Peyer's patch (tissue), 4 donors: ENCODE measurements around the gene SIDT2.

Experiments used
- CTCF ChIP-seq, 6 experiments: fragments of 450-650 bp in 4 of 6; fragments of 200-600 bp in 2 of 6; sonication (generic) in 1 of 6; IDR thresholded peaks; one replicate each; pipeline ENCODE4 v1.5.1; 2017 to 2019; ENCODE audit warnings: antibody characterized with exemption in 6 of 6, mild to moderate bottlenecking in 3 of 6, moderate library complexity in 1 of 6
- POLR2A ChIP-seq, 2 donors: fragments of 450-650 bp; IDR thresholded peaks; one replicate each; pipeline ENCODE4 v1.5.1; 2017; ENCODE audit warnings: antibody characterized with exemption in 2 of 2, mild to moderate bottlenecking in 2 of 2, moderate library complexity in 2 of 2

- no peak for TF ChIP-seq CTCF (IDR thresholded peaks at IDR 0.05)
- TF ChIP-seq POLR2A (IDR thresholded peaks at IDR 0.05) = no peak
These were observed 43.4 kb downstream of the SIDT2 start for GRCh38 chr11:117221775-117222517.
